Nephron progenitor cell (in vitro differentiated cells): ENCODE measurements around the gene GPANK1.
A peak's percentile ranks its signal among the peaks of the same experiment; 100 is the strongest.

Experiments used
- DNase-seq: peaks from one replicate; pipeline ENCODE4 v3.0.0; 2021
- H3K27ac Mint-ChIP-seq: 2 replicates; pipeline ENCODE4 v1.8.0; 2021; ENCODE audit warnings: mild to moderate bottlenecking, moderate library complexity, mixed read lengths
- H3K27me3 Mint-ChIP-seq: 2 replicates; pipeline ENCODE4 v1.8.0; 2021; ENCODE audit warnings: mild to moderate bottlenecking, low read depth, mixed read lengths; ENCODE audit not compliant: poor library complexity
- H3K36me3 Mint-ChIP-seq: 2 replicates; pipeline ENCODE4 v1.8.0; 2021; ENCODE audit warnings: low read depth, mixed read lengths
- H3K4me1 Mint-ChIP-seq: 2 replicates; pipeline ENCODE4 v1.8.0; 2021; ENCODE audit warnings: mixed read lengths
- H3K4me3 Mint-ChIP-seq: 2 replicates; pipeline ENCODE4 v1.8.0; 2021; ENCODE audit warnings: mild to moderate bottlenecking, moderate library complexity, mixed read lengths
- H3K9me3 Mint-ChIP-seq: 2 replicates; pipeline ENCODE4 v1.8.0; 2021; ENCODE audit warnings: mild to moderate bottlenecking, moderate library complexity, mixed read lengths
- TF ChIP-seq, protein P1 (sequence below): fragments of 200-600 bp; sonication (generic); IDR thresholded peaks from 2 replicates; pipeline ENCODE4 v1.5.0; 2021; ENCODE audit warnings: antibody characterized with exemption

The GPANK1 gene

GRCh38 chr6:31622684-31623091 is 42.1 kb downstream of the GPANK1 start:
- TF ChIP-seq, protein P1, sequence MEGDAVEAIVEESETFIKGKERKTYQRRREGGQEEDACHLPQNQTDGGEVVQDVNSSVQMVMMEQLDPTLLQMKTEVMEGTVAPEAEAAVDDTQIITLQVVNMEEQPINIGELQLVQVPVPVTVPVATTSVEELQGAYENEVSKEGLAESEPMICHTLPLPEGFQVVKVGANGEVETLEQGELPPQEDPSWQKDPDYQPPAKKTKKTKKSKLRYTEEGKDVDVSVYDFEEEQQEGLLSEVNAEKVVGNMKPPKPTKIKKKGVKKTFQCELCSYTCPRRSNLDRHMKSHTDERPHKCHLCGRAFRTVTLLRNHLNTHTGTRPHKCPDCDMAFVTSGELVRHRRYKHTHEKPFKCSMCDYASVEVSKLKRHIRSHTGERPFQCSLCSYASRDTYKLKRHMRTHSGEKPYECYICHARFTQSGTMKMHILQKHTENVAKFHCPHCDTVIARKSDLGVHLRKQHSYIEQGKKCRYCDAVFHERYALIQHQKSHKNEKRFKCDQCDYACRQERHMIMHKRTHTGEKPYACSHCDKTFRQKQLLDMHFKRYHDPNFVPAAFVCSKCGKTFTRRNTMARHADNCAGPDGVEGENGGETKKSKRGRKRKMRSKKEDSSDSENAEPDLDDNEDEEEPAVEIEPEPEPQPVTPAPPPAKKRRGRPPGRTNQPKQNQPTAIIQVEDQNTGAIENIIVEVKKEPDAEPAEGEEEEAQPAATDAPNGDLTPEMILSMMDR = no peak
- H3K36me3 Mint-ChIP-seq = peaks cover 54% of the 10 kb centered on the region
- H3K4me3 Mint-ChIP-seq = peak overlapping the region; percentile 95
- DNase-seq = no peak
- peaks cover 8% of the 10 kb centered on the region for H3K9me3 Mint-ChIP-seq
- peaks cover 32% of the 10 kb centered on the region for H3K4me1 Mint-ChIP-seq
- H3K27ac Mint-ChIP-seq = peak overlapping the region; percentile 24
- H3K27me3 Mint-ChIP-seq = no peaks in the 10 kb centered on the region

DNA sequence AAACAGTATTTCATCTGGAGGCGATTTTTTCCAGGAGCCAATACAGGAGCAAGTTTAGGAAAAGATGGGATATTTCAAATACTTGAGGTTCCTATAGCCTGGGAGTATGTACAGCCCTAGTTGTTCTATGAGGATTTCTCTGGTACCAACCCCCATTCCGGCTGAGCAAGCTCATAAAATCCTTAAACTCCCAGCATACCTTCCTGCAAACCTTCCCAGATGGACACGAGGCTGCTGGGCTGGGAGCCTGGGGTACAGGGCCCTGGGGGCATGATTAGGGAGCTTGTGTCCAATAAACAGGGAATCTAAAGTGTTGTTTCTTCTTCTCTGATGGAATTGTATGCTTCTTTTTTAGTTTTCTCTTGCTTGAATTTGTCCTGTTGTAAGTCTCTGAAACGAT is 42.8 kb downstream of the GPANK1 start:
- peak overlapping the region; percentile 95 for H3K4me3 Mint-ChIP-seq
- no peaks in the 10 kb centered on the region for H3K27me3 Mint-ChIP-seq
- TF ChIP-seq, protein P1 = no peak
- peaks cover 33% of the 10 kb centered on the region for H3K4me1 Mint-ChIP-seq
- DNase-seq = no peak
- H3K27ac Mint-ChIP-seq = peak overlapping the region; percentile 1
- H3K36me3 Mint-ChIP-seq = peaks cover 47% of the 10 kb centered on the region
- peaks cover 8% of the 10 kb centered on the region for H3K9me3 Mint-ChIP-seq

GRCh38 chr6:31621320-31621939 is 43.4 kb downstream of the GPANK1 start:
- Mint-ChIP-seq H3K9me3 (peaks cover 8% of the 10 kb centered on the region), H3K27me3 (no peaks in the 10 kb centered on the region), H3K4me1 (peaks cover 39% of the 10 kb centered on the region), H3K27ac (peak overlapping the region; percentile 95), H3K36me3 (peaks cover 42% of the 10 kb centered on the region), H3K4me3 (peak overlapping the region; percentile 95)
- no peak for DNase-seq
- TF ChIP-seq, protein P1 = no peak

- TF ChIP-seq, protein P1 = no peak
- peaks cover 8% of the 10 kb centered on the region for H3K9me3 Mint-ChIP-seq
- peak within 1 kb of the TSS; percentile 100 for H3K27ac Mint-ChIP-seq
- peak; percentile 96 for DNase-seq
- H3K4me1 Mint-ChIP-seq = peaks cover 46% of the 10 kb centered on the region
- peak within 1 kb of the TSS; percentile 95 for H3K4me3 Mint-ChIP-seq
- H3K36me3 Mint-ChIP-seq = peaks cover 35% of the 10 kb centered on the region
- H3K27me3 Mint-ChIP-seq = no peaks in the 10 kb centered on the region
Measured at GRCh38 chr6:31620586-31621319, 44.0 kb downstream of the GPANK1 start, which contains the start of gene PRRC2A. TSS of gene PRRC2A (plus strand) at chr6:31620715. CDS start at chr6:31622790, 2,075 bp downstream.

- Mint-ChIP-seq H3K27me3 (no peaks in the 10 kb centered on the region), H3K4me1 (peaks cover 53% of the 10 kb centered on the region), H3K9me3 (peaks cover 8% of the 10 kb centered on the region), H3K4me3 (peak overlapping the region; percentile 95), H3K27ac (peak overlapping the region; percentile 100), H3K36me3 (peaks cover 27% of the 10 kb centered on the region)
- TF ChIP-seq, protein P1 = no peak
- DNase-seq = peak; percentile 94
Measured at GRCh38 chr6:31619805-31620585, 44.8 kb downstream of the GPANK1 start.
